LNCAP (cell line): ENCODE measurements around the gene PROSER3.

ENCODE experiments used
- TF ChIP-seq, protein P1 (sequence below): fragments of 450-650 bp; IDR thresholded peaks from 2 replicates; pipeline ENCODE4 v1.5.1; 2017; ENCODE audit warnings: mild to moderate bottlenecking

Gene PROSER3

DNA sequence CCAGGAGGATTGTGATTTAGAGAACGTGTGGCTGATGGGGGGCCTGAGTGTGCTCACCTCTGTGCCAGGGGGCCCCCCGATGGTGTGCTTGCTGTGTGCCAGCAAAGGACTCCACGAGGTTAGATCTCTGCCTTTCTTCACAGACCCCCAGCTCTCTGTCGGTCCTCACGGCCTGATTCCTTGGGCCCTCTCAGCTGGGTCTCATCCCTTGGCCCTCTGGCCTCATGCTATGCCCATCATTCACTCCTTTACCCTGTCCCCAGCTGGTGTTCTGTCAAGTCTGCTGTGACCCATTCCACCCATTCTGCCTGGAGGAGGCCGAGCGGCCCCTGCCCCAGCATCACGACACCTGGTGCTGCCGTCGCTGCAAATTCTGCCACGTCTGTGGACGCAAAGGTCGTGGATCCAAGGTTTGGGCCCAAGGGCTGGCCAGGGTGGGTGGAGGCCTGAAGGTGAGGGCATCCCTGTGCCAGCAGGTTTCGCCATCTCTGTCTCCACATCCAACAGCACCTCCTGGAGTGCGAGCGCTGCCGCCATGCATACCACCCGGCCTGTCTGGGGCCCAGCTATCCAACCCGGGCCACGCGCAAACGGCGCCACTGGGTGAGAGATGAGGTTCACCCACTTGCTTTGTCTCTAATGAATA lies 32.6 kb upstream of the PROSER3 start:
- TF ChIP-seq, protein P1, sequence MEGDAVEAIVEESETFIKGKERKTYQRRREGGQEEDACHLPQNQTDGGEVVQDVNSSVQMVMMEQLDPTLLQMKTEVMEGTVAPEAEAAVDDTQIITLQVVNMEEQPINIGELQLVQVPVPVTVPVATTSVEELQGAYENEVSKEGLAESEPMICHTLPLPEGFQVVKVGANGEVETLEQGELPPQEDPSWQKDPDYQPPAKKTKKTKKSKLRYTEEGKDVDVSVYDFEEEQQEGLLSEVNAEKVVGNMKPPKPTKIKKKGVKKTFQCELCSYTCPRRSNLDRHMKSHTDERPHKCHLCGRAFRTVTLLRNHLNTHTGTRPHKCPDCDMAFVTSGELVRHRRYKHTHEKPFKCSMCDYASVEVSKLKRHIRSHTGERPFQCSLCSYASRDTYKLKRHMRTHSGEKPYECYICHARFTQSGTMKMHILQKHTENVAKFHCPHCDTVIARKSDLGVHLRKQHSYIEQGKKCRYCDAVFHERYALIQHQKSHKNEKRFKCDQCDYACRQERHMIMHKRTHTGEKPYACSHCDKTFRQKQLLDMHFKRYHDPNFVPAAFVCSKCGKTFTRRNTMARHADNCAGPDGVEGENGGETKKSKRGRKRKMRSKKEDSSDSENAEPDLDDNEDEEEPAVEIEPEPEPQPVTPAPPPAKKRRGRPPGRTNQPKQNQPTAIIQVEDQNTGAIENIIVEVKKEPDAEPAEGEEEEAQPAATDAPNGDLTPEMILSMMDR, result no peak

DNA sequence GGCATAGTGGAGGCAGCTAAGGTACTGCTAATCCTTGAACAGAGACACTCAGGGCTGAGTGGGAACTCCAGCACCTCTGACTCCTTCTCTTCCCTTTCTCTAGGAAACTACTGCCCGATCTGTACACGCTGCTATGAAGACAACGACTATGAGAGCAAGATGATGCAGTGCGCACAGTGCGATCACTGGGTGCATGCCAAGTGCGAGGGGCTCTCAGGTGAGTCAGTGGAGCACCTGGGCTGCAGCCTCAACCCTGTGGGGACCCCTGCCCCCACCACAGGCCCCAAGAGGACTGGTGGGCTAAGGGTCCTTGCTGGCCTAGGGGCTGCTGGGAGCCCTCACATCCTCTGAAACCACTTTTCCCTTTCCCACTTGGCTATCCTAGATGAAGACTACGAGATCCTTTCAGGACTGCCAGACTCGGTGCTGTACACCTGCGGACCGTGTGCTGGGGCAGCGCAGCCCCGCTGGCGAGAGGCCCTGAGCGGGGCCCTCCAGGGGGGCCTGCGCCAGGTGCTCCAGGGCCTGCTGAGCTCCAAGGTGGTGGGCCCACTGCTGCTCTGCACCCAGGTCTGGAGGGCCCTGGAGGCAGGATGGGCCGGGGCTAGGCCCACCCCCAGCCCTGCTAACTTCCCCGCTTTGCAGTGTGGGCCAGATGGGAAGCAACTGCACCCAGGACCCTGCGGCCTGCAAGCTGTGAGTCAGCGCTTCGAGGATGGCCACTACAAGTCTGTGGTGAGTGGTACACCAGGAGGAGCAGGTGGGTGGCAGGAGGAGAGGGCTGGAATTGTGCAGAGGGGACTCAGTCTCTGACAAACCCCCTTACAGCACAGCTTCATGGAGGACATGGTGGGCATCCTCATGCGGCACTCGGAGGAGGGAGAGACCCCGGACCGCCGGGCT lies 30.7 kb upstream of the PROSER3 start:
- TF ChIP-seq, protein P1, result no peak

DNA sequence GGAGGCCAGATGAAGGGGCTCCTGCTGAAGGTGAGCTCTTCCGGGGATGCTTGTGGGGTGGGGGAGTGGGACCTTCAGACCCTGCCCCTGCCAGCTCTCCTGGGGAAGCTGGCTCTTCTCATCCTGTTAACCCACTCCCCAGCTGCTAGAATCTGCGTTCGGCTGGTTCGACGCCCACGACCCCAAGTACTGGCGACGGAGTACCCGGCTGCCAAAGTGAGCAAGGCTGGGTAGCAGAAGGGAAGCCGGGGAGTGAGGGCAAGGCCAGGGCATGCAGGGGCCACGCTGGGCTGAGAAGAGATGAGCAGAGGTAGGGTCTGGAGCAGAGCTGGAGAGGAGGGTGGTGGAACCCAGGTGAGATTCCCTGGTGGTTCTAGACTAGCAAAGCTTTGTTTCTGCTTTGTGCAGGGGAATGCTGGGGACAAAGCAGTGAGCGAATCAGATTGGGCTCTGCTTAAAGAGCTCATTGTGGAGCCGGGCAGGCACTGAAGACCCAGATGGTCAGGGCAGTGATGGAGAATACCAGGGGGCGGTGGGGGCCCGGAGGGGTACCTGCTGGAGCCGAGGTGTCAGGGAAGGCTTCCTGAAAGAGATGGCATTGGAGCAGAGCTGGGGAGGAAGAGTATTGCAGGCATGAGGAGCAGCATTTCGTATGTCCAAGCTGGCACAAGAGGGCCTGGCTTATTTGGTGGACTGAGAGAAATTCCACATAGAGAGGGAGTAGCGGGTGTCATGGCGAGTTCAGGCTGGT lies 29.8 kb upstream of the PROSER3 start:
- TF ChIP-seq, protein P1, result no peak

DNA sequence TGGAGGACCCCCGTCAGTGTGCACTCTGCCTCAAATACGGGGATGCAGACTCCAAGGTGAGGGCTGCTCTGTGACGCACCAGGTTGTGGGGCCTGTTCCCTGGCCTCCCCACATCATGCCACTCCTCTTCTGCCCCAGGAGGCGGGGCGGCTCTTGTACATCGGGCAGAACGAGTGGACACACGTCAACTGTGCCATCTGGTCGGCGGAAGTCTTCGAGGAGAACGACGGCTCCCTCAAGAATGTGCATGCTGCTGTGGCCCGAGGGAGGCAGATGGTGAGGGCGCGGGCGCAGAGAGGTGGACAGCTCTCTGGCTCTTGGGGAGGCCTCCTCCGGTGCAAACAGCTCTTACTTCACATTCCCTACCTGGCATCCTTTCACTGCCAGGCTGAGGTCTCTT lies 29.0 kb upstream of the PROSER3 start:
- TF ChIP-seq, protein P1, result no peak

DNA sequence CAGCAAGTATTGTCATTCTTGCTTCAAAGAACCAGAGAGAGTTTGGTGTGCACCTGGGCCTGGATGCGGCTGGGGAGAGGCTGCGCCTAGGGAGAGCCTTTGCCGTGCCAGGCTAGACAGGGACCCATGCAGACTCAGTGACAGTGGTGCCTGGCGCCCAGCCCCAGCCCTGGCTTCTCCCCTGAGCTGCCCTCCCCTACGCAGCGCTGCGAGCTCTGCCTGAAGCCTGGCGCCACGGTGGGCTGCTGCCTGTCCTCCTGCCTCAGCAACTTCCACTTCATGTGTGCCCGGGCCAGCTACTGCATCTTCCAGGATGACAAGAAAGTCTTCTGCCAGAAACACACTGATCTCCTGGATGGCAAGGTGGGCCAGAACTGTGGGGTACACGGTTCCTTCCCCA lies 28.2 kb upstream of the PROSER3 start:
- TF ChIP-seq, protein P1, result no peak

DNA sequence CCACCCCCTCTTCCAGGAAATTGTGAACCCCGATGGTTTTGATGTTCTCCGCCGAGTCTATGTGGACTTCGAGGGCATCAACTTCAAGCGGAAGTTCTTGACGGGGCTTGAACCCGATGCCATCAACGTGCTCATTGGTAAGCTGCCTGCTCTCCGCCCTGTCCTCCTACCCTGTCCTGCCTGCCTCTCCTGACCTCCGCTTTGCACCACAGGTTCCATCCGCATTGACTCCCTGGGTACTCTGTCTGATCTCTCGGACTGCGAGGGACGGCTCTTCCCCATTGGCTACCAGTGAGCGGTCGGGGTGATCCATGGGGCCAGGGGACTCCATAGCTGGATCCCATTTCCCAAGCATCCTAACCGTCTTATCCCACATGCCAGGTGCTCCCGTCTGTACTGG lies 27.6 kb upstream of the PROSER3 start:
- TF ChIP-seq, protein P1, result no peak

DNA sequence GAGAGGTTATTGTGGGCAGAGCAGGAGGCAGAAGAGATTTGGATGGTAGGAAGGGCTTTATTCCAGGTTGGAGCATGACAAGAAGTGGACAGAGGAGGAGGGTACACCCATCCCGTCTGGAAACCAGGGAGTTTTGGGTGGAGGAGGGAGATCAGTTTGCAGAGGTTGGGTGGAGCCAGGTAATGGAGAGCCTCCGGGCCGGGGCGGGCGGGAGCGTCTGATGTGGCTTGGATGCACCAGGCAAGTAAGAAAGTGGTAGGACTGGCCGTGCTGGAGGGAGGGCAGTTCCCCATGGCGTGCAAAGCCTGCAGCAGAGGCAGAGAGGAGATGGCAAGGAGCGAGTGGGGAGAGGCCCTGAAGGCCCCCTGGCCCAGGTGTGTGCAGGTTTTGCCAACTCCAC lies 26.6 kb upstream of the PROSER3 start:
- TF ChIP-seq, protein P1, result no peak
